A549 (cell line): ENCODE measurements around the gene STIM1. TPM values are rescaled to one million over a fixed set of nuclear protein-coding genes. Genes with fewer than 3 reads are reported as not detected.

Source experiments
- ATAC-seq, 2 experiments: fragments of 200-7000 bp in 1 of 2; fragments of >200 bp in 1 of 2; cut with Nextera tagmentation in 1 of 2; cut with Tn5 transposase in 1 of 2; 3 replicates each; pipeline versions ENCODE4 v1.8.0 to v1.9.1; 2018 to 2020; ENCODE audit warnings: mild to moderate bottlenecking in 1 of 2, moderate library complexity in 1 of 2
- CTCF ChIA-PET: fragments of 300-600 bp; sonication (Branson Sonifier 250); formaldehyde crosslinking; extraction: SDS; loops from one replicate; lab custom pipeline; 2021; ENCODE audit warnings: antibody characterized with exemption, inconsistent platforms; lab: Yijun Ruan, JAX
- POLR2A ChIA-PET: fragments of 350-600 bp; formaldehyde crosslinking; extraction: SDS; loops from one replicate; lab custom pipeline; 2021; ENCODE audit warnings: antibody characterized with exemption, inconsistent platforms; lab: Yijun Ruan, JAX
- DNase-seq, 2 experiments: peaks; one replicate each; pipeline versions ENCODE4 v3.0.0 to v3.0.0-alpha.2; 2011 to 2016; ENCODE audit warnings: low read depth in 1 of 2, low spot score in 1 of 2
- FAIRE-seq: peaks from 2 replicates; lab custom pipeline; 2011; peaks lifted over from hg19 to GRCh38; lab: Jason Lieb, UNC
- H3K27ac ChIP-seq, 2 experiments: fragments of >200 bp; sonication (Bioruptor Twin); formaldehyde crosslinking; 3 replicates each; pipeline ENCODE4 v1.5.1; 2016 to 2017
- H3K4me1 ChIP-seq: fragments of >200 bp; sonication (Bioruptor Twin); formaldehyde crosslinking; 3 replicates; pipeline ENCODE4 v1.6.1; 2016
- H3K4me2 ChIP-seq: fragments of >200 bp; sonication (Bioruptor Twin); formaldehyde crosslinking; 3 replicates; pipeline ENCODE4 v1.6.1; 2016
- H3K4me3 ChIP-seq: fragments of >200 bp; sonication (Bioruptor Twin); formaldehyde crosslinking; 3 replicates; pipeline ENCODE4 v1.5.1; 2016
- H3K9me3 ChIP-seq: fragments of >200 bp; sonication (Bioruptor Twin); formaldehyde crosslinking; 3 replicates; pipeline ENCODE4 v1.6.1; 2016
- CBX2 ChIP-seq: fragments of 200-600 bp; sonication (generic); IDR thresholded peaks from 2 replicates; pipeline ENCODE4 v1.6.1; 2016; ENCODE audit warnings: low read depth, mild to moderate bottlenecking, borderline replicate concordance
- CBX8 ChIP-seq: fragments of 200-600 bp; sonication (generic); IDR thresholded peaks from 2 replicates; pipeline ENCODE4 v1.6.1; 2016
- CEBPB ChIP-seq, 2 experiments: fragments of >200 bp in 1 of 2; sonication (Bioruptor Twin) in 1 of 2; formaldehyde crosslinking in 1 of 2; IDR thresholded peaks; 2 replicates each; pipeline ENCODE4 v1.6.1; 2012 to 2016
- CHD2 ChIP-seq: fragments of 150-350 bp; IDR thresholded peaks from 2 replicates; pipeline ENCODE4 v1.6.1; 2014; ENCODE audit warnings: low read length; ENCODE audit not compliant: partially characterized antibody
- CTCF ChIP-seq: fragments of >200 bp; sonication (Bioruptor Twin); formaldehyde crosslinking; IDR thresholded peaks from 3 replicates; pipeline ENCODE4 v1.5.1; 2016
- E2F6 ChIP-seq: IDR thresholded peaks from 2 replicates; pipeline ENCODE4 v1.6.1; 2012; ENCODE audit warnings: low read depth, borderline replicate concordance
- ESRRA ChIP-seq: fragments of 150-350 bp; IDR thresholded peaks from 2 replicates; pipeline ENCODE4 v1.6.1; 2014; ENCODE audit warnings: mild to moderate bottlenecking, low read length, borderline replicate concordance
- FOXS1 ChIP-seq: fragments of 250-450 bp; sonication (Bioruptor Pico); IDR thresholded peaks from 2 replicates; pipeline ENCODE4 v1.5.0; 2020; ENCODE audit warnings: mild to moderate bottlenecking, moderate library complexity
- HOXB13 ChIP-seq: fragments of 250-450 bp; sonication (Bioruptor Pico); IDR thresholded peaks from 2 replicates; pipeline ENCODE4 v1.5.0; 2020; ENCODE audit warnings: low read depth, mild to moderate bottlenecking, moderate library complexity
- JUN ChIP-seq, 2 experiments: fragments of >200 bp; sonication (Bioruptor Twin); formaldehyde crosslinking; IDR thresholded peaks; 2 replicates in 1 of 2; 3 replicates in 1 of 2; pipeline ENCODE4 v1.6.1; 2016 to 2017
- KDM1A ChIP-seq: fragments of 200-600 bp; sonication (generic); IDR thresholded peaks from 2 replicates; pipeline ENCODE4 v1.6.1; 2016; ENCODE audit warnings: low read depth, mild to moderate bottlenecking
- MAX ChIP-seq: IDR thresholded peaks from 2 replicates; pipeline ENCODE4 v1.6.1; 2012
- PBX3 ChIP-seq: IDR thresholded peaks from 2 replicates; pipeline ENCODE4 v1.6.1; 2012
- RAD21 ChIP-seq, 2 experiments: fragments of >200 bp in 1 of 2; sonication (Bioruptor Twin) in 1 of 2; formaldehyde crosslinking in 1 of 2; IDR thresholded peaks in 1 of 2; conservative IDR thresholded peaks in 1 of 2; 2 replicates in 1 of 2; 3 replicates in 1 of 2; pipeline ENCODE4 v1.6.1; 2012 to 2018; ENCODE audit warnings: inconsistent platforms in 1 of 2
- RCOR1 ChIP-seq: fragments of 150-350 bp; IDR thresholded peaks from 2 replicates; pipeline ENCODE4 v1.6.1; 2014; ENCODE audit warnings: antibody characterized with exemption, low read length, low read depth
- REST ChIP-seq: fragments of 200-600 bp; sonication (generic); IDR thresholded peaks from 2 replicates; pipeline ENCODE4 v1.6.1; 2016; ENCODE audit warnings: antibody characterized with exemption, mild to moderate bottlenecking, moderate library complexity
- SMC3 ChIP-seq: fragments of >200 bp; sonication (Bioruptor Twin); formaldehyde crosslinking; IDR thresholded peaks from 3 replicates; pipeline ENCODE4 v1.6.1; 2018; ENCODE audit warnings: inconsistent platforms
- SREBF2 ChIP-seq: fragments of 450-650 bp; IDR thresholded peaks from 2 replicates; pipeline ENCODE4 v1.6.1; 2014; ENCODE audit warnings: mild to moderate bottlenecking, moderate library complexity
- TP53 ChIP-seq: fragments of 250-450 bp; sonication (Bioruptor Pico); IDR thresholded peaks from 2 replicates; pipeline ENCODE4 v1.5.0; 2021; ENCODE audit warnings: mild to moderate bottlenecking, moderate library complexity
- ZFP36 ChIP-seq: fragments of 450-650 bp; IDR thresholded peaks from 2 replicates; pipeline ENCODE4 v1.6.1; 2014; ENCODE audit warnings: borderline replicate concordance; ENCODE audit not compliant: partially characterized antibody
- ZNF302 ChIP-seq: fragments of 250-450 bp; sonication (Bioruptor Pico); IDR thresholded peaks from 2 replicates; pipeline ENCODE4 v1.9.0; 2021; ENCODE audit warnings: inconsistent platforms, mild to moderate bottlenecking, moderate library complexity
- WGBS: methylation state at CpG from one replicate; pipeline ENCODE4 v1.1.6; 2017; ENCODE audit errors: missing lambda C conversion rate; 5-methylcytosine and 5-hydroxymethylcytosine counted together
- polyA plus RNA-seq, 4 experiments: library from polyadenylated mRNA; depleted of rRNA in 3 of 4; stranded (reverse); fragments of >200 nt; fragmentation: RNase III in 1 of 4; extraction: RNeasy Plus Mini Kit Qiagen cat#74134 plus additional on column Dnase treatment in 1 of 4; gene quantifications; 2 replicates in 3 of 4; 3 replicates in 1 of 4; pipeline ENCODE4 v1.2.3, GENCODE V29; 2011 to 2017

The STIM1 gene
- polyA plus RNA-seq, 2 of the 4 experiments (the other 2 are of a cell fraction) = 35.2 to 38.7 TPM

- ChIA-PET CTCF (interaction anchor here (0.7 to 27.8 kb wide), 45 partner anchors 9 to 253 kb away, joined by 3 to 919 read pairs (median 5); partner anchors contain the start of genes PGAP2 and RHOG), POLR2A (interaction anchor here (0.9 kb wide), 1 partner anchor 223 kb away, joined by 3 read pairs; no protein-coding TSS in a partner anchor)
- Histone ChIP-seq H3K27ac (no peak overlapping the region), H3K4me2 (no peak overlapping the region), H3K4me3 (no peak overlapping the region), H3K9me3 (no peaks in the 10 kb centered on the region), H3K4me1 (peaks cover 4% of the 10 kb centered on the region)
- FAIRE-seq = peak; percentile 46
- peak; percentile 74 to 87; a peak in 5 of 6 replicates for ATAC-seq
- WGBS = 58% methylated on average over 10 of the region's 10 CpGs
- TF ChIP-seq CEBPB (IDR thresholded peaks at IDR 0.05) = peak in 1 of 2 experiments; percentile 19; a peak in 1 of 4 replicates
- TF ChIP-seq CHD2 = no peak
- TF ChIP-seq SMC3 = peak; percentile 88
- no peak for TF ChIP-seq CBX8
- TF ChIP-seq KDM1A = no peak
- TF ChIP-seq SREBF2 = no peak
- TF ChIP-seq E2F6 = no peak
- TF ChIP-seq ESRRA = no peak
- peak; percentile 69 to 72 for TF ChIP-seq RAD21 (conservative IDR thresholded peaks at IDR 0.05 in 1 of 2, IDR thresholded peaks at IDR 0.05 in 1 of 2)
- no peak for TF ChIP-seq CBX2
- peak; percentile 87 for TF ChIP-seq CTCF
- no peak for TF ChIP-seq TP53 (CRISPR knock-in tag)
- peak; percentile 49 to 51 for DNase-seq
These were observed 6.1 kb upstream of the STIM1 start for GRCh38 chr11:3849297-3849874.

- Histone ChIP-seq H3K9me3 (no peaks in the 10 kb centered on the region), H3K27ac (no peak overlapping the region), H3K4me3 (no peak overlapping the region), H3K4me1 (peaks cover 32% of the 10 kb centered on the region), H3K4me2 (no peak overlapping the region)
- FAIRE-seq (no peak), ATAC-seq (no peak), DNase-seq (no peak)
- ChIA-PET POLR2A (no interaction called here), CTCF (interaction anchor here (1.2 to 27.8 kb wide), 10 partner anchors 11 to 227 kb away, joined by 3 to 919 read pairs (median 21); partner anchors contain the start of gene RHOG)
- 96% methylated on average over 1 of the region's 1 CpG for WGBS
- no peak for TF ChIP-seq ZNF302 (CRISPR knock-in tag)
- no peak for TF ChIP-seq RCOR1
- no peak for TF ChIP-seq JUN (IDR thresholded peaks at IDR 0.05)
- TF ChIP-seq PBX3 = no peak
- no peak for TF ChIP-seq HOXB13
- TF ChIP-seq CHD2 = no peak
- no peak for TF ChIP-seq MAX
- TF ChIP-seq REST = no peak
- TF ChIP-seq ZFP36 = no peak
- no peak for TF ChIP-seq FOXS1
- no peak for TF ChIP-seq E2F6
These were observed 2.0 kb upstream of the STIM1 start for GRCh38 chr11:3853545-3853842.
